GM19328 (cell line): Measurements from ENCODE around the gene MFAP2.

Experiments used
- ATAC-seq: cut with Tn5 transposase; IDR thresholded peaks from one replicate; pipeline ENCODE4 v1.9.1; 2021; ENCODE audit warnings: mild to moderate bottlenecking, moderate library complexity; ENCODE audit not compliant: unreplicated experiment

MFAP2 gene

GRCh38 chr1:17008208-17008855 lies 27.9 kb upstream of the MFAP2 start:
- ATAC-seq = no peak

GRCh38 chr1:17007121-17007520 lies 26.7 kb upstream of the MFAP2 start:
- ATAC-seq = no peak

GRCh38 chr1:17005365-17005740 lies 24.9 kb upstream of the MFAP2 start:
- no peak for ATAC-seq

- no peak for ATAC-seq
These were observed 24.3 kb upstream of the MFAP2 start for GRCh38 chr1:17004466-17005364.

GRCh38 chr1:17002524-17002902 lies 22.1 kb upstream of the MFAP2 start:
- ATAC-seq = no peak

DNA sequence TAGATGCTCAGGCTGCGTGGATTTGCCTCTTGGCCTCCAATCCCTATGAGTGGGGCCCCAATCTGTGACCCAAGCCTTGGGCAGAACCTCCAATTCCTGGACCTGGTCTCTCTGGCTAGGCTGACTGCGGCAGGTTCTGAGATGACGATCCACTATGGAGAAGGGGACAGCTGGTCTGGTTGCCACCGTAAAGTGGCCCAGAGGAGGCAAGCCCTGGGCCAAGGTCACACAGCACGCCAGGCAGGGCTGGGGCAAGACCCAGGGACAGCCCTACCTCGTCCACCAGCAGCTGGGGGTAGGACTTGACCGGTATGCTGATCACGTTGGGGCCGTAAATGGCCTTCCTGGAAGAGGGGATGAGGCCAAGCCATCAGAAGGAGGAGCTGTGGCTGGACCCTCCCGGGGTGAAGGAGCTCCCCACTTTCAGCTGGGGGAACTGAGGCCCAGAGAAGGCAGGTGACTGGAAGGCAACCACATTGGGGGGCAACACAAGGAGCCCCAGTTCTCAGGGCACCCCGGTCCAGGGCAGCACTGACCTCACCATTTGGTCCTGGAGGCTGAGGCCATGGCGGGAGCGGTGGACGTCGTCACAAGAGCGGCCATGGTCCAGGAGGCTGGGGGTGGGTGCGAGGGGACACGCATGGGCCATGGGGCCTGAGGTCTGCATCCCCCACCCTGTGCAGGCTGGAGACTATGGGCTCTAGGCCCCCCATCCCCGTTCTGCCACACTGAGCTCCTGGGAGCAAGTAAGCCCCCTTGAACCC lies 21.5 kb upstream of the MFAP2 start:
- no peak for ATAC-seq

DNA sequence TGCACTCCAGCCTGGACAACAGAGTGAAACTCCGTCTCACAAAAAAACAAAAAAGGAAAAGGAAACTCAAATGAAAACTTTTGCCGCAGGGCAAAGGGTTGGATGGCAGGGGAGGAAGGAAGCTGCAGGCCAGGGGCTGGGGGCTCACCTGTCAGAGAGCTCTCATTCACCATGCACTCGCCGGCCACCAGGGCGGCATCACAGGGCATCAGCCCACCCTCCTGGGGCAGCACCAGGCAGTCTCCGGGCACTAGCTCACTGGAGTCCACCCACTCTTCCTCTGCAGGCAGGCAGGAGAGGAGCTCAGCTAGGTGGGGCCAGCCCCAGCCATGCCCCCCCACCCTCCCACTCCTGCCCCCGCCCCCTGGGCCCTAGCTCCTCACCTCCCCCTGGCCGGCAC lies 19.4 kb upstream of the MFAP2 start:
- no peak for ATAC-seq

GRCh38 chr1:16998589-16998988 lies 18.2 kb upstream of the MFAP2 start:
- no peak for ATAC-seq

DNA sequence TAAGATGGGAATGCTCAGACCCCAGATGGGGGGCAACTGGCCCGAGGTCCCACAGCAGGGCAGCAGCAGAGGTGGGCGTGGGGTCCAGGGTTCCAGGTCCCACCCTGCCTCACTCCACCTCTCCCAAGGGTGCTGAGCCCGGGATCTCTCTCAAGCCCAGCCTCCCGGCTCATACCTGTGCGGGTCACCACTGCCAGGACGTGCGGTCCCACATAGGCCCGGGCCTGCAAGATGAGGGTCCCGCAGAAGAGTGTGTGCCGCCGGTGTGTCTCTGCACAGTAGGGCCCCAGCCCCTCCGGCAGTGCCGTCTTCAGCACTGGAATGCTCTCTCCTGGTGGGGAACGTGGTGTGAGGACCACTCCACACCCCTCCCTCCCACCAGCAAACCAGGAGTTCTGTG lies 16.4 kb upstream of the MFAP2 start:
- no peak for ATAC-seq

DNA sequence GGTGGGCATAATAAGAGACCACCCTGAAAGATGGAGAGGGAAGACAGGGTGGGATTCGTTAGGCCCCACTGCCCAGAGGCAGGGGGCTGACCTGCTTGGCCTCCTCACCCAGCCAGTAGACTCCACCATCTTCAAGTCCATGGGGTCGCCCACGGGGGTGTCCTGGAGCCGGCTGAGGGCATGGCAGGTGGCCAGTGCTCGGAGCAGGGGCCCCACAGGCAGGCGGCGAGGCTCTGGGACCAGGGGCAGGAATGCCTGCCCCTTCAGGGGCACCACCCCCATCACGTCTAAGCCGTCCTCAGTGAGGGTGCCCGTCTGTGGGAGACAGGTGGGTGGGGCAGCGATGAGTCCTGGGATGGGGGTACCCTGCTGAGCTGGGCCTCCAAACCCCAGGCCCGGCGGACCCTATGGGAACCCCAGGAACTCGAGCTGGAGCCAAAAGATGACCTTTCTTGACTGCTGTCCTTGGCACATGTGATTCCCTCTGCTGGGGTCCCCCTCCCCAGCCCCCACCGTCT lies 13.2 kb upstream of the MFAP2 start:
- ATAC-seq = no peak

GRCh38 chr1:16992675-16993074 lies 12.3 kb upstream of the MFAP2 start:
- no peak for ATAC-seq

- no peak for ATAC-seq
These were observed 11.7 kb upstream of the MFAP2 start for GRCh38 chr1:16992102-16992501.

DNA sequence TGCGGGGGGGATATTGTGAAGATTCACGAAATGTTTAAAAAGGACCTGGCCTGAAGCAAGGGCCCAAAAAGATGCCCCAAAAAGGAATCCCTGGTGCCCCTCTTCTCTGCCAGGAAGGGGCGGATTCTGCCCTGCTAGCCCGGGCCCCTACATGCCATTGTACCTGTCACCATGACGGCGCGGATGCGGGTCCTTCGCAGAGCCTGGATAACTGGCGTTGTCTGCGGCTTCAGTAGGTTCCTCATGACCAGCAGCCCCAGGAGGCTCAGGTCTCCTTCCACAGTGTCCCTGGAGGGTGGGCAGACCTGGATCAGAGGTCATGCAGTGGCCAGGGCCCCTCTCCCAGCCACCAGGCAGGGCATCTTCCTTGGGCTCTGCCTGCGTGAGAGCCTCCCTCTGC lies 11.2 kb upstream of the MFAP2 start:
- no peak for ATAC-seq

DNA sequence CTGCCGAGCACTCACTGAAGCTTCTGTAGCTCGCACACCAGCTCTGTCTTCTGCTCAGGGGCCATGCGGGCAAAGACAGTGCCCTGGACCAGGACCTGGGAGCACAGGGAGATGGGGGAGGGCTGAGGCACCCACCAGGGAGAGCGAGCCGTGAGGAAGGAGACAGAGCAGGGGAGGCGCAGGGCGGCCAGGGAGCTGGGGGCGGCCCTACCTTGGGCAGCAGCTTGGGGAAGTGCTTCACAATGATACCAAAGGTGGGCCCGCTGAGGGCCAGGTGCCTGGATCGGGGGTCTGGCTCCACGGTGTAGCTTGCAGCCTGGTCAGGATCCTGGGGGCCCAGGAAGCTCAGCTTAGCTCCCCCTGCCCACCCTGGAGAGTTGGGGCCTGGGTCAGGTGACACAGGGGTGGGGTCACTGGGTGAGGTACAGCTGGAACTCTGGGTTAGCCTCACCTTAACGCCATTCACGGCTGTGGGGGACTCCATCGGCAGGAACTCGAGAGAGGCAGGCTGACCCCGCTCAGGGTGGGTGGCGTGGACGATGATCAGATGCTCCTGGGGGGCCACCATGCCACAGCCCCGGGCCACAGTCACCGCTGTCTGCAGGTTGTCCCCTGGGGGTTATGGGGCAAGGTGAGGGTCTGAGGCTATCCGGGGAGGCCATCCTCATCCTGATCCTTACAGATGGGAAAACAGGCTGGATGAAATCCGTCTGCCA lies 9.4 kb upstream of the MFAP2 start:
- no peak for ATAC-seq

- no peak for ATAC-seq
These were observed 7.8 kb upstream of the MFAP2 start for GRCh38 chr1:16988210-16988609.

DNA sequence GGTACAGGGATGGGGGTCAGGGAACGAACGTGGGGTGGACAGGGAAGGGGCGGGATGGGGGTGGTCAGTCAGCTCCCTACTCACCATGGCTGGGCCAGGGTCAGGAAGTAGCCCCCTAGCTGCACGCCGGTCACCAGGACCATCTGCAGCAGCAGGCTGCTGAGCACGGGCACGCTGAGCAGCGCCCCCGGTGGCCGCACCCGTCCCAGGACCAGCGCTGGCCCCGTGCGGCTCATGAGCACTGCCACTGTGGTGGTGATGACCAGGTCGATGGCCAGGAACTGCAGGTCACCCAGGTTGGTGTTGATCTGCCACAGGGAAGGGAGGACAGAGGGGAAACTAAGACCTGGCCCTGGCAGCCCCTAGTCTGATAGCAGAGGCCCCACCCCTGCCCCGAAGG lies 6.5 kb upstream of the MFAP2 start:
- no peak for ATAC-seq

GRCh38 chr1:16986560-16986959 lies 6.1 kb upstream of the MFAP2 start:
- ATAC-seq = no peak

DNA sequence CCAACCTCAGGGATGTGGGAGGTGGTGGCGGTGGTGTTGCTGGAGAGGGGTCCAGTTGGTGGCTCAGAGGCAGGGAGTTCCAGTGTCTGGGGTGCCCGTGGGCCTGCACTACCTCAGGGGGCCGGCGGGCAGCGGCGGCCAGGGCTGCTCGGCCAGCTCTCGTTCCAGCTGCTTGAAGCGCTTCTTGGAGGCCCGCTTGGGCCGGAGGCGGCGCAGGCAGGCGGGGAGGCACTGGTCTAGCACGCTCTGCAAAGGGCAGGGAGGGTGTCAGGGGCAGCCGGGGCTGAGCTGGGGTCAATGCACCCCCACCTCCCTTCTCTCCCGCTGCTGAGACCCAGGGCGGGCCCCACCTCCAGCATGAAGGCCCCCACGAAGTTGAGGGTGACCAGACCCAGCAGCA lies 5.7 kb upstream of the MFAP2 start:
- no peak for ATAC-seq

DNA sequence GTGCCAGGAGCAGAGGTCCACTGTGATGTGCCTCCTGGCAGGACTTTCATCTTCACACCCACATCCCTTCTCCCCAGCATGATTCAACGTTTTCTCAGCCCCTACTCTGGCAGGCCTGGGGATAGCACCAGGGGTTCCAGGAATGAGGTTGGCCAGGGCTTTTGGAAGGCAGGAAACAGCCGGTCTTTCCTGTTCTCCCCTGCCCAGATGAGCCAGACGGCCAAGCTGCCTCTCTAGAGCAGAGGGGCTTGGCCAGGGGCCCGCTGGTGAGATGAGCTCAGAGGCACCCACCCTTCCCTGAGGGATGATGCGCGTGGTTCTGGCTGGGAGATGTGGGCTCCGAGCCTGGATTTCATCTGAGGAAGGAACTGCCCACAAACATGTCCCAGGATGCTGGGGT lies 4.3 kb upstream of the MFAP2 start:
- ATAC-seq = no peak

GRCh38 chr1:16983649-16984048 lies 3.2 kb upstream of the MFAP2 start:
- no peak for ATAC-seq

GRCh38 chr1:16982902-16983301 lies 2.5 kb upstream of the MFAP2 start:
- ATAC-seq = no peak
